Ascending aorta (tissue), 2 donors: Measurements from ENCODE around the gene TEX35. TPM values are rescaled to one million over a fixed set of nuclear protein-coding genes. Genes with fewer than 3 reads are reported as not detected.

Source experiments
- DNase-seq, 2 donors: peaks; one replicate each; pipeline ENCODE4 v3.0.0-alpha.2; 2019; ENCODE audit warnings: low spot score in 2 of 2
- H3K27ac ChIP-seq, 2 donors: fragments of 200-600 bp; sonication (generic); one replicate each; pipeline ENCODE4 v1.5.1; 2016 to 2017; ENCODE audit warnings: mild to moderate bottlenecking in 1 of 2
- H3K27me3 ChIP-seq: fragments of 200-600 bp; sonication (generic); one replicate; pipeline ENCODE4 v1.5.1; 2017
- H3K36me3 ChIP-seq, 2 donors: fragments of 200-600 bp; sonication (generic); one replicate each; pipeline ENCODE4 v1.5.1; 2016
- H3K4me1 ChIP-seq, 2 donors: fragments of 200-600 bp; sonication (generic); one replicate each; pipeline ENCODE4 v1.5.1; 2016 to 2017; ENCODE audit warnings: mild to moderate bottlenecking in 1 of 2
- H3K4me3 ChIP-seq, 2 donors: fragments of 200-600 bp; sonication (generic); one replicate each; pipeline ENCODE4 v1.5.1; 2016 to 2017; ENCODE audit warnings: mild to moderate bottlenecking in 1 of 2
- H3K9me3 ChIP-seq, 2 donors: fragments of 200-600 bp; sonication (generic); one replicate each; pipeline ENCODE4 v1.5.1; 2016
- CTCF ChIP-seq, 3 experiments: fragments of 200-600 bp in 2 of 3; fragments of 450-650 bp in 1 of 3; sonication (generic) in 2 of 3; IDR thresholded peaks; one replicate each; pipeline ENCODE4 v1.5.1; 2016 to 2019; ENCODE audit warnings: antibody characterized with exemption in 3 of 3, mild to moderate bottlenecking in 1 of 3, moderate library complexity in 1 of 3
- intact Hi-C: fragments of 100-400 bp; cut with DNase I; formaldehyde crosslinking; loops from one replicate; pipeline ENCODE4 v1.15.1; 2023
- total RNA-seq: library from RNA; depleted of rRNA; stranded (reverse); fragments of >200 nt; gene quantifications from one replicate; pipeline ENCODE4 v1.1.0, GENCODE V29; 2016

TEX35 gene
- total RNA-seq, 1 donor from 2014 or later = not detected

DNA sequence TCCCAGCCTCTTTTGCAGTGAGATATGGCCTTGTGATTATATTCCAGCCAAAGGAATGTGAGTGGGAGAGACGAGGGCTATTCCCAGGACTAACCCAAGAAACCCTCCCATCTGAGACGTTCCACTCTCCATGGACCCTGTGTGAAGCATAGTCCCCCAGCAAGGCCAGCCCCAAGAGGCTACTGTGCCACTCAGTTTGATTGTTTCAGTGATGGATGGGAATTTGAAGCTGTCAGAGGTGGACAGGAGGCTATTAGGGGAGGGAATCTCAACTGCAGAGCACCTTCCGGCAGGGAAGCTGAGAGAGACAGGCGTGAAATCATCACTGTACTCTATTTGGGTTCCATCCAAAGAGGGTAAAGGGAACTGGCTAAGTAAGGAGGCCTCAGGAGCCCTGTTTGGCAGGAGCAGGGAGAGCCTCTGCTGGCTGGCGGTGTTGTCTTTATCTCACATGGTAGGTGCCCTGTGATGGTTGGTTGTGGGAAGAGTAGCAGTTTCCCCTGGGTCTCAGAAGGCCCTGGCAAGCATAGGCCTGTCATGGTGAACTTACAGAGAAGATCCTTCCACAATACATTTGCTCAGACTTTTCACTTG lies 3.4 kb upstream of the TEX35 start:
- intact Hi-C loops = no loop called here
- Histone ChIP-seq H3K27ac (no peak overlapping the region), H3K9me3 (no peaks in the 10 kb centered on the region), H3K4me3 (no peak overlapping the region), H3K36me3 (no peaks in the 10 kb centered on the region), H3K27me3 (no peaks in the 10 kb centered on the region), H3K4me1 (no peaks in the 10 kb centered on the region)
- no peak for DNase-seq
- no peak for TF ChIP-seq CTCF (IDR thresholded peaks at IDR 0.05)

DNA sequence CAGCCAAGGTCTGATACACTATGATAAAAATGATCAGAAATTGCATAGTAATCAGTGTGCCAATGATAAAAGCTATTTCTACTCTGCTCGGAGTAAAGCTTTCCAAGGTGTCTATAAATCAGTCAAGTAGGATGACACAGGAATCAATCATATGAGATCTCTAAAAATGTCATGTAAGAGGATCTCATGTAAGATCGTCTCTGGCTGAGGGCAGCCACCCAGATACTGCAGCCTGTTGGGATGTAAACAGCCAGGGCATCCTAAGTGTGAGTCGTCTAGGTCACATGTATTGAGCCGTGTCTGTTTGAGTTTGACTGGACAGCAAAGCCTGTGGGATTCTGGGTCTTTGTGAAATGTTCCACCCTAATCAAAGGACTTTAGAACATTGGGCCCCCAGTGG lies 2.8 kb upstream of the TEX35 start:
- no peak for TF ChIP-seq CTCF (IDR thresholded peaks at IDR 0.05)
- intact Hi-C loops = no loop called here
- DNase-seq = no peak
- no peak overlapping the region for H3K27ac ChIP-seq
- H3K4me3 ChIP-seq = no peak overlapping the region
- H3K27me3 ChIP-seq = no peaks in the 10 kb centered on the region
- no peaks in the 10 kb centered on the region for H3K9me3 ChIP-seq
- H3K4me1 ChIP-seq = no peaks in the 10 kb centered on the region
- no peaks in the 10 kb centered on the region for H3K36me3 ChIP-seq

- intact Hi-C loops = no loop called here
- Histone ChIP-seq H3K4me3 (no peak overlapping the region), H3K4me1 (no peaks in the 10 kb centered on the region)
Measured at GRCh38 chr1:178513278-178513983, 522 bp downstream of the TEX35 start.

DNA sequence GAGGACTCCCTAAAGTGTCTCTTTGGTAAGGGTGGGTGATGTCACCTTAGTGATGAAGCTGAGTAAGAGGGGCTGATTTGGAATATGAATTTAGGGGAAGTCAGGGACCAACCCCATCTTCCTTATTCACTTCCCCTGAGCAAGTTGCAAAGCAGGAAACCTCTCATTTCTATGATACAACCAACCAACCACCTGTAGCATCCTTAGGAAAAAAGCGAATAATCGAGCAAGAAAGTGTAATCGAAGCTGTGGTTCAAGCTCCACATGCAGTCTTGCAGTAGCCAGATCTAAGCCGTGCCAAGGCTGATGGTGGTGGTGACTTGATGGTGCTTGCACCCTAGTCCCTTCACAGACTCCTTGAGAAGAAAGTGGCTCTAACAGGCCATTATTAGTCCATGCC lies 3.2 kb downstream of the TEX35 start:
- Histone ChIP-seq H3K27me3 (no peaks in the 10 kb centered on the region), H3K4me3 (no peak overlapping the region), H3K9me3 (no peaks in the 10 kb centered on the region), H3K27ac (no peak overlapping the region), H3K4me1 (no peaks in the 10 kb centered on the region), H3K36me3 (no peaks in the 10 kb centered on the region)
- no peak for DNase-seq
- intact Hi-C loops = no loop called here
- TF ChIP-seq CTCF (IDR thresholded peaks at IDR 0.05) = no peak

More at GRCh38 chr1:178513278-178513983, 522 bp downstream of the TEX35 start:
- no peaks in the 10 kb centered on the region for H3K36me3 ChIP-seq
- TF ChIP-seq CTCF (IDR thresholded peaks at IDR 0.05) = no peak
- no peak overlapping the region for H3K27ac ChIP-seq
- DNase-seq = no peak
- no peaks in the 10 kb centered on the region for H3K9me3 ChIP-seq
- no peaks in the 10 kb centered on the region for H3K27me3 ChIP-seq

GRCh38 chr1:178518894-178519293 lies 6.0 kb downstream of the TEX35 start:
- TF ChIP-seq CTCF (IDR thresholded peaks at IDR 0.05) = no peak
- DNase-seq = no peak
- Histone ChIP-seq H3K27me3 (no peaks in the 10 kb centered on the region), H3K27ac (no peak overlapping the region), H3K9me3 (no peaks in the 10 kb centered on the region), H3K4me3 (no peak overlapping the region), H3K4me1 (no peaks in the 10 kb centered on the region), H3K36me3 (no peaks in the 10 kb centered on the region)
- intact Hi-C loops = no loop called here
